PC-9 (cell line): ENCODE measurements around the gene TBX10. TPM values are rescaled to one million over a fixed set of nuclear protein-coding genes. Genes with fewer than 3 reads are reported as not detected.
A peak's percentile ranks its signal among the peaks of the same experiment; 100 is the strongest.

ENCODE experiments used
- BruUV-seq: library from RNA; stranded (reverse); fragments of 400-500 nt; replicated peaks from 2 replicates; lab custom pipeline; 2021; lab: Mats Ljungman, UMichigan
- CTCF ChIA-PET: fragments of 300-600 bp; sonication (Branson Sonifier 250); formaldehyde crosslinking; loops from one replicate; lab custom pipeline; 2022; ENCODE audit warnings: antibody characterized with exemption; lab: Charles Lee
- POLR2A ChIA-PET: fragments of 300-600 bp; sonication (Branson Sonifier 250); formaldehyde crosslinking; loops from one replicate; lab custom pipeline; 2022; ENCODE audit warnings: antibody characterized with exemption; ENCODE audit not compliant: unreplicated experiment; lab: Charles Lee
- DNase-seq, 2 experiments: peaks; one replicate each; pipeline versions ENCODE4 v3.0.0 to v3.0.0-alpha.2; 2015 to 2022; ENCODE audit warnings: mixed read lengths in 1 of 2
- H2AFZ ChIP-seq: fragments of 200-600 bp; sonication (generic); 2 replicates; pipeline ENCODE4 v1.8.1; 2017; ENCODE audit warnings: antibody characterized with exemption
- H3F3A ChIP-seq: fragments of 200-600 bp; sonication (generic); 2 replicates; pipeline ENCODE4 v1.8.1; 2017; ENCODE audit warnings: antibody characterized with exemption, mild to moderate bottlenecking, low read depth; ENCODE audit not compliant: insufficient read depth
- H3K27ac ChIP-seq: fragments of 200-600 bp; sonication (generic); 2 replicates; pipeline ENCODE4 v1.6.1; 2016; ENCODE audit warnings: mixed run types
- H3K27me3 ChIP-seq: fragments of 200-600 bp; sonication (generic); 2 replicates; pipeline ENCODE4 v1.6.1; 2016; ENCODE audit warnings: low read depth, mixed run types; ENCODE audit not compliant: insufficient read depth
- H3K36me3 ChIP-seq: fragments of 200-600 bp; sonication (generic); 2 replicates; pipeline ENCODE4 v1.6.1; 2016; ENCODE audit warnings: low read depth, mixed run types
- H3K4me1 ChIP-seq: fragments of 200-600 bp; sonication (generic); replicated peaks from 2 replicates; pipeline ENCODE4 v1.6.1; 2016; ENCODE audit warnings: mixed run types; ENCODE audit not compliant: insufficient read depth
- H3K4me2 ChIP-seq: fragments of 200-600 bp; sonication (generic); 2 replicates; pipeline ENCODE4 v1.6.1; 2017; ENCODE audit warnings: mixed run types
- H3K4me3 ChIP-seq: fragments of 200-600 bp; sonication (generic); 2 replicates; pipeline ENCODE4 v1.6.1; 2016; ENCODE audit warnings: mixed run types
- H3K79me2 ChIP-seq: fragments of 200-600 bp; sonication (generic); 2 replicates; pipeline ENCODE4 v1.6.1; 2017; ENCODE audit warnings: low read depth, mixed run types
- H3K9me2 ChIP-seq: fragments of 200-600 bp; sonication (generic); 2 replicates; pipeline ENCODE4 v1.8.1; 2017; ENCODE audit warnings: mild to moderate bottlenecking; ENCODE audit not compliant: insufficient read depth
- H3K9me3 ChIP-seq: fragments of 200-600 bp; sonication (generic); 2 replicates; pipeline ENCODE4 v1.8.1; 2016; ENCODE audit warnings: low read depth; ENCODE audit not compliant: insufficient read depth
- H4K20me1 ChIP-seq: fragments of 200-600 bp; sonication (generic); 2 replicates; pipeline ENCODE4 v1.8.1; 2017; ENCODE audit not compliant: insufficient read depth
- CTCF ChIP-seq: fragments of 200-600 bp; sonication (generic); conservative IDR thresholded peaks from 2 replicates; pipeline ENCODE4 v1.6.1; 2017; ENCODE audit warnings: mixed run types, antibody characterized with exemption, mild to moderate bottlenecking, moderate library complexity
- EZH2 ChIP-seq: fragments of 200-600 bp; sonication (generic); IDR thresholded peaks from 2 replicates; pipeline ENCODE4 v1.8.0; 2017; ENCODE audit warnings: antibody characterized with exemption, low read depth
- intact Hi-C: fragments of 100-400 bp; cut with micrococcal nuclease; formaldehyde crosslinking; loops from one replicate; pipeline ENCODE4 v1.10.0; 2022; ENCODE audit not compliant: unreplicated experiment
- total RNA-seq: library from RNA; stranded (reverse); gene quantifications from 2 replicates; pipeline ENCODE4 v1.2.3, GENCODE V29; 2021

TBX10 gene
- total RNA-seq, 1 experiment from 2014 or later = not detected

GRCh38 chr11:67608486-67608885 lies 31.1 kb downstream of the TBX10 start:
- H3K4me2 ChIP-seq = peak overlapping the region; percentile 100; the same call in 1 of the 2 replicates
- no TSS peak for BruUV-seq
- H3K9me2 ChIP-seq = no peaks in the 10 kb centered on the region
- no peak for TF ChIP-seq EZH2
- TF ChIP-seq CTCF = no peak
- H4K20me1 ChIP-seq = no peaks in the 10 kb centered on the region
- peaks cover 16% of the 10 kb centered on the region for H3K79me2 ChIP-seq
- no peaks in the 10 kb centered on the region for H3K9me3 ChIP-seq
- ChIA-PET POLR2A (no interaction called here), CTCF (no interaction called here)
- H3K4me3 ChIP-seq = no peak overlapping the region
- no peaks in the 10 kb centered on the region for H3K27me3 ChIP-seq
- 0 out of 2 replicates have a peak, but pooled peaks cover 10% of the 10 kb centered on the region for H3K36me3 ChIP-seq
- intact Hi-C loops = no loop called here
- no peak for DNase-seq
- H3K27ac ChIP-seq = no peak overlapping the region
- peaks cover 16% of the 10 kb centered on the region for H3F3A ChIP-seq
- H3K4me1 ChIP-seq = peaks cover 12% of the 10 kb centered on the region
- no peak overlapping the region for H2AFZ ChIP-seq

DNA sequence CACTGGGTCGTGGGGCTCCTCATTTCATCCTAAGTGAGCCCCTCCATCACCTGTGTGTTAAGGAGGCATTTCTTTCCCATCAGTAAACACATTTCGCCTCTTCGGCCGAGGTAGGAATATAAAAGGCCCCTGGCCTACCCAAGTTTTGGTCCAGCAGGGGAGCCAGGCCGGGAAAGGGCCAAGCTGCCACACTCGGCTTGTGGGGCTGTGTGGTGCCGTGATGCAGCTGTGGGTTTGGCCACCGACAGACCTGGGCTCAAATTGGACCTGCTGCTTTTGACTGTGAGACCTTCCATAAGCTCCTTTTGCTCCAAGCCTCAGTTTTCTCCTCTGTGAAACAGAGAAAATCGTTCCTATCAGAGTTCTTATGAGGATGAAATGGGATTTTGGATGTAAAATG lies 32.1 kb downstream of the TBX10 start:
- H3K79me2 ChIP-seq = peaks cover 16% of the 10 kb centered on the region
- H3K36me3 ChIP-seq = 0 out of 2 replicates have a peak, but pooled peaks cover 10% of the 10 kb centered on the region

DNA sequence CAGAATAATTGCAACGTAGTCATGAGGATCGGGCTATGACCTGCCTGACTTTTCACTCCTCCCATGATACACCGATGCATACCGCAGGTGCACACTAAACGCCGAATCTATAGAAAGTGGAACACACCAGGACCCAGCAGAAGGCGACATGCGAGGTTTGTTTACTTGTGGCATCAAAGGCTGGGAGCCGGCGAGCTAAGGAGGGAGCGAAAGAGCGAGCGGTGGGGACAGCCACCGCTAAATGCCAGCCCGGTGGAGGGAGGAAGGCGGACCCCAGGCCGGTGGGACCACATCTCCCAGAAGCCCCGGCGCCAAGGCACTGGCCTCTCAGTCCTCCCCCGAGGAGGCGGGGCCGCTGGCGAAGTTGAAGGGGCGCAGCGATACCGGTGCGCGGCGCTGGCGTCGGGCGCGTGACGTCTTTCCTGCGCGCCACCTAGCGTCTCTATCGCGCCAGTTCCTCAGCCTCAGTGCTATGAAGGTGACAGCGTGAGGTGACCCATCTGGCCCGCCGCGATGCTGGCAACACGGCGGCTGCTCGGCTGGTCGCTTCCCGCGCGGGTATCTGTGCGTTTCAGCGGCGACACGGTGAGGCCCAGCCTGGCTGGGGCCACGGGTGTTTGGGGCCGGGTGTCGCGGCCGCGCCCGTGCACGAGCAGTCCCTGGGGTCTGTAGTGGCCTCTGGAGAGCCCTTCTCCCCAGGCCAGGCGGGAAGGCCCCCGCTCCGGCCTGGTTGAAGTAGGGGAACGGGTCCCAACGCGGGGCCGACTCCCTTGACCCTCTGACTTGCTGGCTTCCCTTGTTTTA lies 32.9 kb downstream of the TBX10 start, which contains the start of gene NDUFV1:
Gene NDUFV1 (plus strand): TSS at position 445 of the 804 bp plus-strand sequence. CDS start 69 bp downstream, at position 514.
- POLR2A ChIA-PET = no interaction called here
- TF ChIP-seq CTCF (peak; percentile 57), EZH2 (no peak)
- Histone ChIP-seq H3K36me3 (0 out of 2 replicates have a peak, but pooled peaks cover 10% of the 10 kb centered on the region), H3F3A (peaks cover 16% of the 10 kb centered on the region), H3K4me2 (peak within 1 kb of the TSS; percentile 100), H4K20me1 (no peaks in the 10 kb centered on the region), H3K79me2 (peaks cover 16% of the 10 kb centered on the region), H3K27ac (no peak within 1 kb of the TSS), H3K9me3 (peaks cover 4% of the 10 kb centered on the region; the same call in 1 of the 2 replicates), H3K4me1 (peaks cover 12% of the 10 kb centered on the region), H3K27me3 (0 out of 2 replicates have a peak, but pooled peaks cover 4% of the 10 kb centered on the region), H3K4me3 (peak within 1 kb of the TSS; percentile 98), H2AFZ (peak within 1 kb of the TSS; percentile 98), H3K9me2 (no peaks in the 10 kb centered on the region)
- DNase-seq = peak; percentile 87 to 98
- intact Hi-C loops = loop anchor here (1.0 kb wide), 2 partner anchors 22 to 205 kb away; partner anchors contain the start of gene PPP1CA
- CTCF ChIA-PET = no interaction called here
- BruUV-seq = no TSS peak

More for the DNA sequence above, 32.1 kb downstream of the TBX10 start:
- Histone ChIP-seq H3K4me3 (peak overlapping the region; percentile 98), H3F3A (peaks cover 16% of the 10 kb centered on the region), H4K20me1 (no peaks in the 10 kb centered on the region), H3K9me2 (no peaks in the 10 kb centered on the region), H2AFZ (peak overlapping the region; percentile 98), H3K4me2 (peak overlapping the region; percentile 100), H3K27ac (no peak overlapping the region), H3K27me3 (0 out of 2 replicates have a peak, but pooled peaks cover 3% of the 10 kb centered on the region), H3K4me1 (peaks cover 12% of the 10 kb centered on the region), H3K9me3 (peaks cover 4% of the 10 kb centered on the region; the same call in 1 of the 2 replicates)
- CTCF ChIA-PET = no interaction called here
- no peak for TF ChIP-seq CTCF
- no peak for TF ChIP-seq EZH2
- intact Hi-C loops = no loop called here
- BruUV-seq = TSS peak; percentile 46
- POLR2A ChIA-PET = no interaction called here
- DNase-seq = no peak
